GM13977 (cell line): ENCODE results near the gene VWA3A.

Source experiments
- DNase-seq: peaks from one replicate; pipeline ENCODE4 v3.0.0; 2012; ENCODE audit warnings: low spot score
- in situ Hi-C: fragments of 300-500 bp; cut with MboI; formaldehyde crosslinking; loops from one replicate; pipeline ENCODE4 v1.12.0; 2022; ENCODE audit warnings: low sequenced_read_pairs, low pct_unique_long_range_greater_than_20kb, mixed read lengths, inconsistent platforms; ENCODE audit not compliant: unreplicated experiment
- TF ChIP-seq, protein P1 (sequence below): IDR thresholded peaks from 2 replicates; pipeline ENCODE4 v1.5.1; 2012; ENCODE audit warnings: mild to moderate bottlenecking, control low read depth; ENCODE audit not compliant: insufficient read depth; ENCODE audit errors: extremely low read depth, missing control alignments

The VWA3A gene

GRCh38 chr16:22184615-22184968 is 92.3 kb downstream of the VWA3A start:
- in situ Hi-C loops, result loop anchor here (10.0 kb wide), 1 partner anchor 190 kb away; no protein-coding TSS in a partner anchor
- TF ChIP-seq, protein P1, sequence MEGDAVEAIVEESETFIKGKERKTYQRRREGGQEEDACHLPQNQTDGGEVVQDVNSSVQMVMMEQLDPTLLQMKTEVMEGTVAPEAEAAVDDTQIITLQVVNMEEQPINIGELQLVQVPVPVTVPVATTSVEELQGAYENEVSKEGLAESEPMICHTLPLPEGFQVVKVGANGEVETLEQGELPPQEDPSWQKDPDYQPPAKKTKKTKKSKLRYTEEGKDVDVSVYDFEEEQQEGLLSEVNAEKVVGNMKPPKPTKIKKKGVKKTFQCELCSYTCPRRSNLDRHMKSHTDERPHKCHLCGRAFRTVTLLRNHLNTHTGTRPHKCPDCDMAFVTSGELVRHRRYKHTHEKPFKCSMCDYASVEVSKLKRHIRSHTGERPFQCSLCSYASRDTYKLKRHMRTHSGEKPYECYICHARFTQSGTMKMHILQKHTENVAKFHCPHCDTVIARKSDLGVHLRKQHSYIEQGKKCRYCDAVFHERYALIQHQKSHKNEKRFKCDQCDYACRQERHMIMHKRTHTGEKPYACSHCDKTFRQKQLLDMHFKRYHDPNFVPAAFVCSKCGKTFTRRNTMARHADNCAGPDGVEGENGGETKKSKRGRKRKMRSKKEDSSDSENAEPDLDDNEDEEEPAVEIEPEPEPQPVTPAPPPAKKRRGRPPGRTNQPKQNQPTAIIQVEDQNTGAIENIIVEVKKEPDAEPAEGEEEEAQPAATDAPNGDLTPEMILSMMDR, result no peak
- DNase-seq, result no peak

GRCh38 chr16:22186517-22186916 is 94.2 kb downstream of the VWA3A start:
- TF ChIP-seq, protein P1, result peak; percentile 29
- DNase-seq, result no peak
- in situ Hi-C loops, result loop anchor here (10.0 kb wide), 1 partner anchor 192 kb away; no protein-coding TSS in a partner anchor

DNA sequence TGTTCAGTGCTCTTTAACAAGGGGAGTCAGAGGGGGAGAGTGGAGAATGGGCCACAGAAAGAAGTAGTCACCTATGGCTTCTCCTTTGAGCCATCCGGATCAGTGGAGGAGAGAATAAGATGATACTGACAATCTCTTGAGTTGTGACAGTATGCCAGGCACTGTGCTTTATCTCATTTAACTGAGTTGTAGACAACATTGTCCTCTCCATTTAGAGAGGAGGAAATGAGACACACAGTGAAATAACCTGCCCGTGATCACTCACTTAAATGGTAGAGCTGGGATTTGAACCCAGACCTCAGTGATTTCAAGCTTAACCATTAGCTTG is 95.9 kb downstream of the VWA3A start:
- TF ChIP-seq, protein P1, result no peak
- in situ Hi-C loops, result loop anchor here (10.0 kb wide), 1 partner anchor 193 kb away; no protein-coding TSS in a partner anchor

DNA sequence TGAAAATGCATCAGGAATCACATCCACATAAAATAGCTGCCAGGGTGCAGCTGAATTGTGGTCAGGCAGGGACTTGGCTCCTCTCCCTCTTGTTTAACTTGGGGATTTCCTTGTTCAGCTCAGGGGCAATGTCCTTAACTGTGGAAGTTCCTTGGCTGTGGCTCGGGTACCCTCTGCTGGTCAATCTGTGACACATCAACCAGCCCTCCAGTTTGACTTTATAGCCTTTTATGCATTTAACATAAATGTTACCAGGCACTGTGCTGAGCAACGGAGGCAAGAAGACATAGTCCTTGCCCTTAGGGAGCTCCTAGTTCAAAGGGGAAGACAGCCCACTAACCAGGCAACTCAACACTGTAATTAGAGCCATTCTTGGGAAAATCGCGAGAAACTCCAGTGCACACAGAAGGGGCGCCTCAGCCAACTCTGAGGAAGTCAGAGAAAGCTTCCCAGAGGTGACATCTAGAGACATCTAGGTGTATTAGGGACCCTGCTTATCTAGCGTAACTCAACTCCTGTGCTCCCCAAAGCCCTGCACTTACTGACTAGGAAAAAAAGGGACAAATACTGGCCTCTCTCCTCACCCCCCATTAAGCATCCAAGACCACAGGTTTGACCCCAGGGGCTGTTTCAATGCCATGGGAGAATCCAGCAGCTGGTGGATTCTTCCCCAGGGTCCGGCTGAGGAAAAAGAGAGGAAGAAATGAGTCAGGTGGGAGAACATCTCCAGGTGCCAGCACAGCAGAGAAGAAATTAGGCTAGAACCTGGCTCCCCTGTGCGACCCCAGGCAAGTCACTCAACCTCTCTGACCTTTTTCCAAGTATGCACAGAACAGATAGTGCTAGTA is 96.5 kb downstream of the VWA3A start:
- TF ChIP-seq, protein P1, result peak; percentile 82
- in situ Hi-C loops, result loop anchor here (10.0 kb wide), 1 partner anchor 194 kb away; no protein-coding TSS in a partner anchor
- DNase-seq, result peak; percentile 65

More for the DNA sequence above, 95.9 kb downstream of the VWA3A start:
- no peak for DNase-seq

GRCh38 chr16:22189473-22190080 is 97.2 kb downstream of the VWA3A start:
- DNase-seq, result no peak
- in situ Hi-C loops, result loop anchor here (10.0 kb wide), 1 partner anchor 195 kb away; no protein-coding TSS in a partner anchor
- TF ChIP-seq, protein P1, result no peak

DNA sequence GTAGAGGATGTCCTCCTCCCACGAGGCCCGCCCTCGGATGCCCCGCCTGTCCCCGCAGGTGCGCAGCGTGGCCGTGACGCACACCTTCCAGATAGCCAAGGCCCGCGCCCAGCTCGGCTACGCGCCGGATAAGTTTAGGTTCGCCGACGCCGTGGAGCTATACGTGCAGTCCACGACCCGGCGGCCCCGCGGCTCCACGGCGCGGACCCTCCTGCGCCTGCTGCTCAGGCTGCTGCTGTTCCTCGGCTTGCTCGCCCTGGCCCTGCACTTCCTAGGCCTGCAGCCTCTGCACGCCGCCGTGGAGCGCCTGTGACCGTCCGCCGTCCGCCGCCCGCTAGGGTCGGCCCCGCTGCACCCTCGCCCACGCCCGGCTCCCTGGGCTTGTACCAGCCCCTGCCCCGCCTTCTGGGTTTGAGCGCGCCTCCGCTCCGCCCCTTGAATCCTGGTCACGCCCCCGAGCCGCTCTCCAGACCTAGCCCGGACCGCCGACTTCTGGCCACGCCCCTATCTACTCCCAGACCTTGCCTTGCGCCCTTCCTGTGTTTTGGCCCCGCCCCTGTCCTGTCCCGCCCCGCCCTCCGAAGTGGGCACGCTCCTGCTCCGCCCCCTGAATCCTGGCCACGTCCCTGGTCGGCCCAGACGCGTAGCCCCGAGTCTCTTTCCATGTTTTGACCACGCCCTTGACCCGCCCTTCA is 97.9 kb downstream of the VWA3A start:
- in situ Hi-C loops, result no loop called here
- TF ChIP-seq, protein P1, result no peak
- peak; percentile 94 for DNase-seq
